H9 (cell line): ENCODE measurements around the gene VRK3. TPM values are rescaled to one million over a fixed set of nuclear protein-coding genes. Genes with fewer than 3 reads are reported as not detected.
"Not testable (repeated sequence)": the region's sequence is repeated elsewhere in the genome, so short reads cannot be mapped to it uniquely, and the experiment has no call there.

ENCODE experiments used
- DNase-seq: peaks from one replicate; pipeline ENCODE4 v3.0.0-alpha.2; 2017
- H2AFZ ChIP-seq: one replicate; pipeline ENCODE4 v1.6.1; 2013; ENCODE audit warnings: mild to moderate bottlenecking, low read length, control low read depth, moderate library complexity
- H2AK5ac ChIP-seq: 2 replicates; pipeline ENCODE4 v1.6.1; 2013; ENCODE audit warnings: low read length, control low read depth, mixed read lengths; ENCODE audit not compliant: insufficient read length
- H2BK120ac ChIP-seq: one replicate; pipeline ENCODE4 v1.6.1; 2013; ENCODE audit warnings: low read depth, mild to moderate bottlenecking, low read length, control low read depth, inconsistent platforms; ENCODE audit not compliant: poor library complexity, severe bottlenecking
- H2BK12ac ChIP-seq: 2 replicates; pipeline ENCODE4 v1.6.1; 2013; ENCODE audit warnings: low read length, control low read depth, mixed read lengths, low read depth; ENCODE audit not compliant: insufficient read length
- H2BK15ac ChIP-seq: 2 replicates; pipeline ENCODE4 v1.6.1; 2013; ENCODE audit warnings: low read depth, low read length, control low read depth
- H2BK20ac ChIP-seq: one replicate; pipeline ENCODE4 v1.6.1; 2013; ENCODE audit warnings: low read depth, mild to moderate bottlenecking, low read length, control low read depth, inconsistent platforms; ENCODE audit not compliant: poor library complexity, severe bottlenecking
- H2BK5ac ChIP-seq: 2 replicates; pipeline ENCODE4 v1.6.1; 2013; ENCODE audit warnings: low read length, control low read depth, mixed read lengths; ENCODE audit not compliant: insufficient read length
- H3K14ac ChIP-seq: 2 replicates; pipeline ENCODE4 v1.6.1; 2013; ENCODE audit warnings: low read length, control low read depth; ENCODE audit not compliant: insufficient read depth
- H3K18ac ChIP-seq: 2 replicates; pipeline ENCODE4 v1.6.1; 2013; ENCODE audit warnings: low read depth, mild to moderate bottlenecking, mixed read lengths, low read length, control low read depth; ENCODE audit not compliant: insufficient read length
- H3K23ac ChIP-seq: 2 replicates; pipeline ENCODE4 v1.6.1; 2013; ENCODE audit warnings: low read length, control low read depth, mixed read lengths, low read depth; ENCODE audit not compliant: insufficient read length
- H3K23me2 ChIP-seq: 2 replicates; pipeline ENCODE4 v1.6.1; 2013; ENCODE audit warnings: low read depth, mild to moderate bottlenecking, mixed read lengths, low read length, control low read depth; ENCODE audit not compliant: insufficient read length, poor library complexity, severe bottlenecking
- H3K27ac ChIP-seq: 2 replicates; pipeline ENCODE4 v1.5.1; 2013; ENCODE audit warnings: low read length, control low read depth, mixed read lengths, low read depth; ENCODE audit not compliant: insufficient read length
- H3K27me3 ChIP-seq: 2 replicates; pipeline ENCODE4 v1.6.1; 2013; ENCODE audit warnings: low read length, control low read depth, inconsistent platforms; ENCODE audit not compliant: insufficient read depth
- H3K4ac ChIP-seq: 2 replicates; pipeline ENCODE4 v1.6.1; 2013; ENCODE audit warnings: low read depth, mild to moderate bottlenecking, control low read depth, inconsistent platforms, low read length, moderate library complexity
- H3K4me1 ChIP-seq: 2 replicates; pipeline ENCODE4 v1.6.1; 2013; ENCODE audit warnings: low read length, control low read depth, inconsistent platforms; ENCODE audit not compliant: insufficient read depth
- H3K4me2 ChIP-seq: 2 replicates; pipeline ENCODE4 v1.6.1; 2013; ENCODE audit warnings: low read length, control low read depth, mixed read lengths; ENCODE audit not compliant: insufficient read length, insufficient read depth
- H3K56ac ChIP-seq: 2 replicates; pipeline ENCODE4 v1.6.1; 2013; ENCODE audit warnings: low read depth, mild to moderate bottlenecking, mixed read lengths, low read length, control low read depth; ENCODE audit not compliant: insufficient read length
- H3K79me1 ChIP-seq: 2 replicates; pipeline ENCODE4 v1.6.1; 2013; ENCODE audit warnings: low read depth, mild to moderate bottlenecking, moderate library complexity, low read length, control low read depth, inconsistent platforms; ENCODE audit not compliant: insufficient read depth, poor library complexity, severe bottlenecking
- H3K79me2 ChIP-seq: 2 replicates; pipeline ENCODE4 v1.6.1; 2013; ENCODE audit warnings: low read length, control low read depth, inconsistent platforms; ENCODE audit not compliant: insufficient read depth
- H3K9ac ChIP-seq: 2 replicates; pipeline ENCODE4 v1.6.1; 2013; ENCODE audit warnings: low read length, control low read depth, mixed read lengths; ENCODE audit not compliant: insufficient read length; ENCODE audit errors: extremely low read depth
- H3K9me3 ChIP-seq: one replicate; pipeline ENCODE4 v1.6.1; 2013; ENCODE audit warnings: low read depth, low read length, inconsistent platforms; ENCODE audit not compliant: control insufficient read depth
- H3T11ph ChIP-seq: one replicate; pipeline ENCODE4 v1.6.1; 2013; ENCODE audit warnings: mild to moderate bottlenecking, low read length, control low read depth, inconsistent platforms
- H4K20me1 ChIP-seq: one replicate; pipeline ENCODE4 v1.6.1; 2013; ENCODE audit not compliant: control insufficient read depth, insufficient read length, insufficient read depth
- H4K5ac ChIP-seq: 2 replicates; pipeline ENCODE4 v1.6.1; 2013; ENCODE audit warnings: low read depth, mild to moderate bottlenecking, mixed read lengths, low read length, control low read depth; ENCODE audit not compliant: insufficient read length
- H4K8ac ChIP-seq: replicated peaks from 2 replicates; pipeline ENCODE4 v1.6.1; 2013; ENCODE audit warnings: low read length, control low read depth, mixed read lengths, low read depth; ENCODE audit not compliant: insufficient read length
- H4K91ac ChIP-seq: 2 replicates; pipeline ENCODE4 v1.6.1; 2013; ENCODE audit warnings: low read depth, mild to moderate bottlenecking, moderate library complexity, mixed read lengths, low read length, control low read depth; ENCODE audit not compliant: insufficient read length
- H3K27ac Mint-ChIP-seq, 3 experiments: 2 replicates in 2 of 3; 3 replicates in 1 of 3; pipeline ENCODE4 v1.8.0; 2020 to 2021; ENCODE audit warnings: mixed read lengths in 3 of 3, mild to moderate bottlenecking in 1 of 3, moderate library complexity in 1 of 3
- H3K27me3 Mint-ChIP-seq: 2 replicates; pipeline ENCODE4 v1.8.0; 2021; ENCODE audit warnings: low read depth, mild to moderate bottlenecking, moderate library complexity, mixed read lengths
- H3K36me3 Mint-ChIP-seq, 3 experiments: 2 replicates in 2 of 3; 3 replicates in 1 of 3; pipeline ENCODE4 v1.8.0; 2020 to 2021; ENCODE audit warnings: low read depth in 3 of 3, mixed read lengths in 3 of 3; ENCODE audit not compliant: insufficient read depth in 1 of 3
- H3K4me1 Mint-ChIP-seq, 2 experiments: 2 replicates each; pipeline ENCODE4 v1.8.0; 2020; ENCODE audit warnings: mixed read lengths in 2 of 2
- H3K4me3 Mint-ChIP-seq, 2 experiments: 2 replicates in 1 of 2; 3 replicates in 1 of 2; pipeline ENCODE4 v1.8.0; 2020 to 2021; ENCODE audit warnings: mild to moderate bottlenecking in 2 of 2, mixed read lengths in 2 of 2, moderate library complexity in 1 of 2
- H3K9me3 Mint-ChIP-seq, 2 experiments: 2 replicates in 1 of 2; 3 replicates in 1 of 2; pipeline ENCODE4 v1.8.0; 2020; ENCODE audit warnings: mild to moderate bottlenecking in 2 of 2, mixed read lengths in 2 of 2, moderate library complexity in 1 of 2
- WGBS: extraction: QIAGEN DNeasy Blood & Tissue Kit; methylation state at CpG from one replicate; pipeline ENCODE4 v1.1.7; 2013; ENCODE audit warnings: missing lambda C conversion rate, low lambda C conversion rate, mixed read lengths; ENCODE audit not compliant: insufficient read length; ENCODE audit errors: extremely low coverage; 5-methylcytosine and 5-hydroxymethylcytosine counted together
- total RNA-seq: library from RNA; stranded (reverse); gene quantifications from 2 replicates; pipeline ENCODE4 v1.2.1, GENCODE V29; 2021

VRK3 gene
- total RNA-seq, 1 experiment from 2014 or later, result 33.5 TPM

- H3K4me1 Mint-ChIP-seq, result peaks cover 22 to 41% of the 10 kb centered on the region in 2 experiments
- H4K91ac ChIP-seq, H3K9me3 Mint-ChIP-seq, H2BK12ac ChIP-seq, H3K36me3 Mint-ChIP-seq, H2BK5ac ChIP-seq, DNase-seq, H2AK5ac ChIP-seq, H2AFZ ChIP-seq, H3T11ph ChIP-seq, H3K4me2 ChIP-seq, H3K23me2 ChIP-seq, H2BK120ac ChIP-seq, H3K56ac ChIP-seq, H3K23ac ChIP-seq, H3K9ac ChIP-seq, H2BK15ac ChIP-seq, H3K79me2 ChIP-seq, H3K27me3 Mint-ChIP-seq, H4K20me1 ChIP-seq, H4K5ac ChIP-seq, H3K27me3 ChIP-seq, H3K27ac ChIP-seq, H4K8ac ChIP-seq, H3K9me3 ChIP-seq, H3K79me1 ChIP-seq, H3K4me1 ChIP-seq, H3K4ac ChIP-seq: not testable (repeated sequence)
- Histone ChIP-seq H3K14ac (peak overlapping the region; percentile 68; the same call in 1 of the 2 replicates), H3K18ac (peak overlapping the region; percentile 87), H2BK20ac (peak overlapping the region; percentile 83)
- peak overlapping the region in 1 of 2 experiments; percentile 54; a peak in 2 of 5 replicates for H3K4me3 Mint-ChIP-seq
- no CpG with 5 or more reads among the region's 9 CpGs for WGBS
- peak overlapping the region in 1 of 3 experiments; percentile 85; a peak in 2 of 7 replicates for H3K27ac Mint-ChIP-seq
These were observed 67.0 kb downstream of the VRK3 start for GRCh38 chr19:49958144-49958543.
